Stimulated activated CD4-positive, alpha-beta T cell treated with anti-CD3 and anti-CD28 coated beads, Interleukin-12 subunit alpha, Interleukin-12 subunit beta, amount 100 ng/mL, for 24 hours (primary cell): ENCODE data around the gene GATD1.

ENCODE experiments used
- DNase-seq, 2 experiments: peaks; one replicate each; pipeline ENCODE4 v3.0.0-alpha.2; 2020; ENCODE audit warnings: low read depth in 2 of 2

GATD1 gene

GRCh38 chr11:795634-796564 is 18.6 kb upstream of the GATD1 start:
- peak; percentile 67 to 81 for DNase-seq

GRCh38 chr11:794766-795633 is 17.7 kb upstream of the GATD1 start:
- no peak for DNase-seq

GRCh38 chr11:794013-794765 is 16.9 kb upstream of the GATD1 start:
- DNase-seq, result no peak

GRCh38 chr11:793556-793955 is 16.3 kb upstream of the GATD1 start:
- DNase-seq, result no peak

GRCh38 chr11:792873-793272 is 15.6 kb upstream of the GATD1 start:
- no peak for DNase-seq

- no peak for DNase-seq
Observed at GRCh38 chr11:792535-792821, 15.2 kb upstream of the GATD1 start.

GRCh38 chr11:791658-792534 is 14.6 kb upstream of the GATD1 start:
- no peak for DNase-seq

GRCh38 chr11:790721-791564 is 13.7 kb upstream of the GATD1 start:
- DNase-seq, result no peak

GRCh38 chr11:789943-790342 is 12.7 kb upstream of the GATD1 start, which contains the start of gene CEND1:
Gene CEND1 (minus strand): TSS chr11:790090. CDS start chr11:788576, 1,514 bp downstream.
- DNase-seq, result no peak

GRCh38 chr11:788953-789940 is 12.0 kb upstream of the GATD1 start:
- DNase-seq, result no peak

- no peak for DNase-seq
Observed at GRCh38 chr11:788009-788640, 10.8 kb upstream of the GATD1 start.

GRCh38 chr11:787084-787675 is 9.9 kb upstream of the GATD1 start:
- no peak for DNase-seq

- no peak for DNase-seq
Observed at GRCh38 chr11:786235-787083, 9.2 kb upstream of the GATD1 start.

GRCh38 chr11:783581-784015 is 6.3 kb upstream of the GATD1 start:
- no peak for DNase-seq

GRCh38 chr11:782264-783174 is 5.2 kb upstream of the GATD1 start:
- no peak for DNase-seq

- no peak for DNase-seq
Observed at GRCh38 chr11:779955-780532, 2.8 kb upstream of the GATD1 start.
